H1 (cell line): ENCODE results near the gene ATP13A2. TPM values are rescaled to one million over a fixed set of nuclear protein-coding genes. Genes with fewer than 3 reads are reported as not detected.

Experiments used
- ASH2L ChIP-seq: fragments of 200-600, 300-600 bp; sonication (generic); IDR thresholded peaks from one replicate; pipeline ENCODE4 v1.7.1; 2017; ENCODE audit warnings: low read length
- CBX5 ChIP-seq: fragments of 300-800, 300-1000 bp; sonication (generic); IDR thresholded peaks from 2 replicates; pipeline ENCODE4 v1.7.1; 2016; ENCODE audit warnings: antibody characterized with exemption, low read length, low read depth
- CEBPB ChIP-seq: IDR thresholded peaks from 2 replicates; pipeline ENCODE4 v1.6.1; 2012; ENCODE audit warnings: low read depth, low read length
- JUND ChIP-seq: IDR thresholded peaks from 2 replicates; pipeline ENCODE4 v1.6.1; 2011; ENCODE audit warnings: mild to moderate bottlenecking, improper control_type of control experiment, low read length
- KDM1A ChIP-seq: fragments of 200-600, 300-600 bp; sonication (generic); IDR thresholded peaks from 2 replicates; pipeline ENCODE4 v1.7.1; 2016; ENCODE audit warnings: mild to moderate bottlenecking, low read length, borderline replicate concordance
- MAX ChIP-seq: IDR thresholded peaks from 2 replicates; pipeline ENCODE4 v1.6.1; 2012; ENCODE audit warnings: inconsistent platforms
- PHF8 ChIP-seq: fragments of 200-600 bp; sonication (generic); conservative IDR thresholded peaks from 2 replicates; pipeline ENCODE4 v1.7.1; 2012; ENCODE audit warnings: low read depth, mild to moderate bottlenecking, inconsistent platforms, low read length, moderate library complexity
- SIRT6 ChIP-seq: IDR thresholded peaks from one replicate; pipeline ENCODE4 v1.7.1; 2012; ENCODE audit warnings: low read length, inconsistent platforms
- SP2 ChIP-seq: IDR thresholded peaks from 2 replicates; pipeline ENCODE4 v1.6.1; 2012; ENCODE audit warnings: mild to moderate bottlenecking, low read length, inconsistent platforms
- TAF7 ChIP-seq: optimal IDR thresholded peaks from 2 replicates; pipeline ENCODE3; 2011; ENCODE audit warnings: low read depth, mild to moderate bottlenecking, inconsistent platforms, low read length, moderate library complexity, borderline replicate concordance
- YY1 ChIP-seq: IDR thresholded peaks from 2 replicates; pipeline ENCODE4 v1.6.1; 2011; ENCODE audit warnings: low read depth, mild to moderate bottlenecking, low read length
- polyA plus RNA-seq, 7 experiments: library from polyadenylated mRNA; depleted of rRNA in 3 of 7; stranded (reverse) in 5 of 7; unstranded in 2 of 7; fragments of >200 nt in 5 of 7; fragments of 200-250 nt in 2 of 7; gene quantifications; 1 replicate in 5 of 7; 2 replicates in 1 of 7; 4 replicates in 1 of 7; pipeline versions ENCODE4 v1.2.1 to v1.2.3, GENCODE V29; 2011 to 2013; ENCODE audit warnings: missing spikeins in 2 of 7, mixed read lengths in 2 of 7
- total RNA-seq: library from RNA; stranded (reverse); fragmentation: NEBNext Ultra II Directional; extraction: Animal tissue kit (Norgen Biotek cat#: 25700); gene quantifications from 2 replicates; pipeline ENCODE4 v1.2.1, GENCODE V29; 2021
- TF ChIP-seq, protein P1 (sequence below): fragments of 300-600 bp; sonication (generic); IDR thresholded peaks from 2 replicates; pipeline ENCODE4 v1.7.1; 2012; ENCODE audit warnings: low read length, moderate library complexity, mild to moderate bottlenecking, inconsistent platforms; ENCODE audit not compliant: insufficient replicate concordance

The ATP13A2 gene
- total and polyA plus RNA-seq, 2 of the 8 experiments (the other 6 are each of a cell fraction or from before 2014, with no cell fraction given) = 82.1 to 83.6 TPM

DNA sequence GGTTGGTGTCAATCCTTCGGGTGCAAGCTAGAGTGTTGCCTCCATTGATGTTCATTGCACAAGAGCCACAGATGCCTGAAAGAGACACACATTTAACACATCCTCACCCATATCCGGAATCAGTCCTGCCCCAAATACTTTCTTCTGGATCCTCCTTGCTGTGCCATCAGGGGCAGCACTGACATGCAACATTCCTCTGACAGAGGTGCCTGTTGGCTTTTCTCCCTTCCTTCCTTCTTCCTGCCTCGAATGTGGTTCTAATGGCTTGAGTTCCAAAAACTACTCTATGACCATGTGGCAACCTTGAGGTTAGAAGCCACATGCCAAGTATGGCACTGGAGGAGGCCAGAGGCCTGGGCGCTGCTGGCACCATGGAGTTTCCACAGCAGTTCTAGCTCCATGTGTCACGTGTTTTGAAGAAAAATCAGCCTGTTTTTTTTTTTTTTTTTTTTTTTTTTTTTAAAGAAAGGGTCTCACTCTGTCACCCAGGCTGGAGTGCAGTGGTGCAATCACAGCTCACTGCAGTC lies 17.0 kb upstream of the ATP13A2 start (continued):
- TF ChIP-seq, protein P1, sequence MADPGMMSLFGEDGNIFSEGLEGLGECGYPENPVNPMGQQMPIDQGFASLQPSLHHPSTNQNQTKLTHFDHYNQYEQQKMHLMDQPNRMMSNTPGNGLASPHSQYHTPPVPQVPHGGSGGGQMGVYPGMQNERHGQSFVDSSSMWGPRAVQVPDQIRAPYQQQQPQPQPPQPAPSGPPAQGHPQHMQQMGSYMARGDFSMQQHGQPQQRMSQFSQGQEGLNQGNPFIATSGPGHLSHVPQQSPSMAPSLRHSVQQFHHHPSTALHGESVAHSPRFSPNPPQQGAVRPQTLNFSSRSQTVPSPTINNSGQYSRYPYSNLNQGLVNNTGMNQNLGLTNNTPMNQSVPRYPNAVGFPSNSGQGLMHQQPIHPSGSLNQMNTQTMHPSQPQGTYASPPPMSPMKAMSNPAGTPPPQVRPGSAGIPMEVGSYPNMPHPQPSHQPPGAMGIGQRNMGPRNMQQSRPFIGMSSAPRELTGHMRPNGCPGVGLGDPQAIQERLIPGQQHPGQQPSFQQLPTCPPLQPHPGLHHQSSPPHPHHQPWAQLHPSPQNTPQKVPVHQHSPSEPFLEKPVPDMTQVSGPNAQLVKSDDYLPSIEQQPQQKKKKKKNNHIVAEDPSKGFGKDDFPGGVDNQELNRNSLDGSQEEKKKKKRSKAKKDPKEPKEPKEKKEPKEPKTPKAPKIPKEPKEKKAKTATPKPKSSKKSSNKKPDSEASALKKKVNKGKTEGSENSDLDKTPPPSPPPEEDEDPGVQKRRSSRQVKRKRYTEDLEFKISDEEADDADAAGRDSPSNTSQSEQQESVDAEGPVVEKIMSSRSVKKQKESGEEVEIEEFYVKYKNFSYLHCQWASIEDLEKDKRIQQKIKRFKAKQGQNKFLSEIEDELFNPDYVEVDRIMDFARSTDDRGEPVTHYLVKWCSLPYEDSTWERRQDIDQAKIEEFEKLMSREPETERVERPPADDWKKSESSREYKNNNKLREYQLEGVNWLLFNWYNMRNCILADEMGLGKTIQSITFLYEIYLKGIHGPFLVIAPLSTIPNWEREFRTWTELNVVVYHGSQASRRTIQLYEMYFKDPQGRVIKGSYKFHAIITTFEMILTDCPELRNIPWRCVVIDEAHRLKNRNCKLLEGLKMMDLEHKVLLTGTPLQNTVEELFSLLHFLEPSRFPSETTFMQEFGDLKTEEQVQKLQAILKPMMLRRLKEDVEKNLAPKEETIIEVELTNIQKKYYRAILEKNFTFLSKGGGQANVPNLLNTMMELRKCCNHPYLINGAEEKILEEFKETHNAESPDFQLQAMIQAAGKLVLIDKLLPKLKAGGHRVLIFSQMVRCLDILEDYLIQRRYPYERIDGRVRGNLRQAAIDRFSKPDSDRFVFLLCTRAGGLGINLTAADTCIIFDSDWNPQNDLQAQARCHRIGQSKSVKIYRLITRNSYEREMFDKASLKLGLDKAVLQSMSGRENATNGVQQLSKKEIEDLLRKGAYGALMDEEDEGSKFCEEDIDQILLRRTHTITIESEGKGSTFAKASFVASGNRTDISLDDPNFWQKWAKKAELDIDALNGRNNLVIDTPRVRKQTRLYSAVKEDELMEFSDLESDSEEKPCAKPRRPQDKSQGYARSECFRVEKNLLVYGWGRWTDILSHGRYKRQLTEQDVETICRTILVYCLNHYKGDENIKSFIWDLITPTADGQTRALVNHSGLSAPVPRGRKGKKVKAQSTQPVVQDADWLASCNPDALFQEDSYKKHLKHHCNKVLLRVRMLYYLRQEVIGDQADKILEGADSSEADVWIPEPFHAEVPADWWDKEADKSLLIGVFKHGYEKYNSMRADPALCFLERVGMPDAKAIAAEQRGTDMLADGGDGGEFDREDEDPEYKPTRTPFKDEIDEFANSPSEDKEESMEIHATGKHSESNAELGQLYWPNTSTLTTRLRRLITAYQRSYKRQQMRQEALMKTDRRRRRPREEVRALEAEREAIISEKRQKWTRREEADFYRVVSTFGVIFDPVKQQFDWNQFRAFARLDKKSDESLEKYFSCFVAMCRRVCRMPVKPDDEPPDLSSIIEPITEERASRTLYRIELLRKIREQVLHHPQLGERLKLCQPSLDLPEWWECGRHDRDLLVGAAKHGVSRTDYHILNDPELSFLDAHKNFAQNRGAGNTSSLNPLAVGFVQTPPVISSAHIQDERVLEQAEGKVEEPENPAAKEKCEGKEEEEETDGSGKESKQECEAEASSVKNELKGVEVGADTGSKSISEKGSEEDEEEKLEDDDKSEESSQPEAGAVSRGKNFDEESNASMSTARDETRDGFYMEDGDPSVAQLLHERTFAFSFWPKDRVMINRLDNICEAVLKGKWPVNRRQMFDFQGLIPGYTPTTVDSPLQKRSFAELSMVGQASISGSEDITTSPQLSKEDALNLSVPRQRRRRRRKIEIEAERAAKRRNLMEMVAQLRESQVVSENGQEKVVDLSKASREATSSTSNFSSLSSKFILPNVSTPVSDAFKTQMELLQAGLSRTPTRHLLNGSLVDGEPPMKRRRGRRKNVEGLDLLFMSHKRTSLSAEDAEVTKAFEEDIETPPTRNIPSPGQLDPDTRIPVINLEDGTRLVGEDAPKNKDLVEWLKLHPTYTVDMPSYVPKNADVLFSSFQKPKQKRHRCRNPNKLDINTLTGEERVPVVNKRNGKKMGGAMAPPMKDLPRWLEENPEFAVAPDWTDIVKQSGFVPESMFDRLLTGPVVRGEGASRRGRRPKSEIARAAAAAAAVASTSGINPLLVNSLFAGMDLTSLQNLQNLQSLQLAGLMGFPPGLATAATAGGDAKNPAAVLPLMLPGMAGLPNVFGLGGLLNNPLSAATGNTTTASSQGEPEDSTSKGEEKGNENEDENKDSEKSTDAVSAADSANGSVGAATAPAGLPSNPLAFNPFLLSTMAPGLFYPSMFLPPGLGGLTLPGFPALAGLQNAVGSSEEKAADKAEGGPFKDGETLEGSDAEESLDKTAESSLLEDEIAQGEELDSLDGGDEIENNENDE = no peak
- TF ChIP-seq CEBPB = no peak
- TF ChIP-seq PHF8 = no peak
- TF ChIP-seq SIRT6 = no peak
- TF ChIP-seq CBX5 = no peak
- no peak for TF ChIP-seq KDM1A
- no peak for TF ChIP-seq MAX
- no peak for TF ChIP-seq TAF7
- TF ChIP-seq JUND = no peak
- TF ChIP-seq YY1 = no peak
- TF ChIP-seq SP2 = no peak
- no peak for TF ChIP-seq ASH2L
